Astrocyte of the spinal cord (primary cell): ENCODE data around the gene ENTPD1.

Experiments used
- DNase-seq: peaks from one replicate; pipeline ENCODE4 v3.0.0; 2011; ENCODE audit warnings: low read depth, low spot score
- H3K4me3 ChIP-seq: 2 replicates; pipeline ENCODE4 v1.5.1; 2011; ENCODE audit warnings: low read depth, mild to moderate bottlenecking, low read length, moderate library complexity
- CTCF ChIP-seq: IDR thresholded peaks from 2 replicates; pipeline ENCODE4 v1.5.1; 2012; ENCODE audit warnings: low read depth, mild to moderate bottlenecking, low read length, inconsistent platforms
- in situ Hi-C: cut with HindIII; loops from 2 replicates; pipeline ENCODE4 v1.10.0; 2017; ENCODE audit warnings: low sequenced_read_pairs

The ENTPD1 gene

GRCh38 chr10:95818010-95818409, 62.0 kb downstream of the ENTPD1 start:
- no peak for TF ChIP-seq CTCF
- in situ Hi-C loops: no loop called here

GRCh38 chr10:95818668-95819067, 62.7 kb downstream of the ENTPD1 start:
- DNase-seq: peak; percentile 80
- in situ Hi-C loops: no loop called here
- TF ChIP-seq CTCF: no peak

More at GRCh38 chr10:95818010-95818409, 62.0 kb downstream of the ENTPD1 start:
- no peak overlapping the region for H3K4me3 ChIP-seq
- no peak for DNase-seq

GRCh38 chr10:95819620-95820329, 63.8 kb downstream of the ENTPD1 start:
- no peak for TF ChIP-seq CTCF
- in situ Hi-C loops: no loop called here
- H3K4me3 ChIP-seq: no peak overlapping the region
- no peak for DNase-seq

More at GRCh38 chr10:95818668-95819067, 62.7 kb downstream of the ENTPD1 start:
- no peak overlapping the region for H3K4me3 ChIP-seq

- in situ Hi-C loops: no loop called here
- TF ChIP-seq CTCF: no peak
- no peak for DNase-seq
- H3K4me3 ChIP-seq: no peak overlapping the region
Observed at GRCh38 chr10:95820363-95820762, 64.4 kb downstream of the ENTPD1 start.

- H3K4me3 ChIP-seq: no peak overlapping the region
- TF ChIP-seq CTCF: no peak
- DNase-seq: no peak
- in situ Hi-C loops: no loop called here
Observed at GRCh38 chr10:95821720-95822119, 65.8 kb downstream of the ENTPD1 start.

- DNase-seq: no peak
- no peak overlapping the region for H3K4me3 ChIP-seq
- no peak for TF ChIP-seq CTCF
- in situ Hi-C loops: no loop called here
Observed at GRCh38 chr10:95830044-95830443, 74.1 kb downstream of the ENTPD1 start.
